Stimulated activated CD8-positive, alpha-beta memory T cell treated with anti-CD3 and anti-CD28 coated beads, Interleukin-7, amount 100 ng/mL, for 24 hours (primary cell): Measurements from ENCODE around the gene NABP1.
"Not testable (repeated sequence)": the region's sequence is repeated elsewhere in the genome, so short reads cannot be mapped to it uniquely, and the experiment has no call there.

Experiments used
- DNase-seq: peaks from one replicate; pipeline ENCODE4 v3.0.0-alpha.2; 2020; ENCODE audit warnings: low read depth

Gene NABP1

GRCh38 chr2:191677646-191678436 lies at the start of gene NABP1:
Gene NABP1, plus strand, starts transcription at chr2:191678136. Its CDS starts 479 bp downstream, at chr2:191678615.
- DNase-seq = peak; percentile 95

GRCh38 chr2:191629001-191629453 lies 48.9 kb upstream of the NABP1 start:
- DNase-seq = no peak

GRCh38 chr2:191629976-191630712 lies 47.8 kb upstream of the NABP1 start:
- DNase-seq = no peak

GRCh38 chr2:191631754-191632153 lies 46.2 kb upstream of the NABP1 start:
- no peak for DNase-seq

- no peak for DNase-seq
These were observed 45.5 kb upstream of the NABP1 start for GRCh38 chr2:191632426-191632825.

- no peak for DNase-seq
These were observed 43.1 kb upstream of the NABP1 start for GRCh38 chr2:191634791-191635190.

GRCh38 chr2:191635333-191636234 lies 42.4 kb upstream of the NABP1 start:
- DNase-seq = no peak

- DNase-seq = no peak
These were observed 41.7 kb upstream of the NABP1 start for GRCh38 chr2:191636235-191636543.

- no peak for DNase-seq
These were observed 41.4 kb upstream of the NABP1 start for GRCh38 chr2:191636586-191636985.

- no peak for DNase-seq
These were observed 40.5 kb upstream of the NABP1 start for GRCh38 chr2:191637182-191638078.

- no peak for DNase-seq
These were observed 39.7 kb upstream of the NABP1 start for GRCh38 chr2:191638079-191638801.

- no peak for DNase-seq
These were observed 39.1 kb upstream of the NABP1 start for GRCh38 chr2:191638802-191639172.

GRCh38 chr2:191641609-191642008 lies 36.3 kb upstream of the NABP1 start:
- DNase-seq = no peak

GRCh38 chr2:191642541-191642940 lies 35.4 kb upstream of the NABP1 start:
- DNase-seq = no peak

- DNase-seq = no peak
These were observed 34.5 kb upstream of the NABP1 start for GRCh38 chr2:191643429-191643828.

GRCh38 chr2:191644613-191645012 lies 33.3 kb upstream of the NABP1 start:
- not testable (repeated sequence) for DNase-seq

GRCh38 chr2:191645032-191645431 lies 32.9 kb upstream of the NABP1 start:
- no peak for DNase-seq

- no peak for DNase-seq
These were observed 32.3 kb upstream of the NABP1 start for GRCh38 chr2:191645434-191646162.

GRCh38 chr2:191646163-191646902 lies 31.6 kb upstream of the NABP1 start:
- no peak for DNase-seq
